Activated CD4-positive, alpha-beta T cell treated with anti-CD3 and anti-CD28 coated beads, Interleukin-10, Interleukin-2, amounts not matched to agents 100 ng/mL and 50 ng/mL, durations not matched to agents 16 hours and 8 hours (primary cell): ENCODE measurements around the gene TNFAIP3.
A peak's percentile ranks its signal among the peaks of the same experiment; 100 is the strongest.
"Not testable (repeated sequence)": the region's sequence is repeated elsewhere in the genome, so short reads cannot be mapped to it uniquely, and the experiment has no call there.

Experiments used
- DNase-seq: peaks from one replicate; pipeline ENCODE4 v3.0.0-alpha.2; 2020

TNFAIP3 gene

GRCh38 chr6:137866914-137867684, at the start of gene TNFAIP3:
Gene TNFAIP3, plus strand, starts transcription at chr6:137867259. Its CDS starts 3,969 bp downstream, at chr6:137871228.
- peak; percentile 97 for DNase-seq

- DNase-seq, result no peak
Observed at GRCh38 chr6:137818440-137818839, 48.6 kb upstream of the TNFAIP3 start.

GRCh38 chr6:137819740-137820139, 47.3 kb upstream of the TNFAIP3 start:
- peak; percentile 72 for DNase-seq

GRCh38 chr6:137820425-137820824, 46.6 kb upstream of the TNFAIP3 start:
- no peak for DNase-seq

GRCh38 chr6:137820952-137821351, 46.1 kb upstream of the TNFAIP3 start:
- no peak for DNase-seq

GRCh38 chr6:137821491-137821890, 45.6 kb upstream of the TNFAIP3 start:
- DNase-seq, result no peak

- DNase-seq, result peak; percentile 68
Observed at GRCh38 chr6:137823826-137824555, 43.1 kb upstream of the TNFAIP3 start.

- no peak for DNase-seq
Observed at GRCh38 chr6:137824556-137824879, 42.5 kb upstream of the TNFAIP3 start.

GRCh38 chr6:137824896-137825295, 42.2 kb upstream of the TNFAIP3 start:
- DNase-seq, result no peak

- DNase-seq, result no peak
Observed at GRCh38 chr6:137827411-137827940, 39.6 kb upstream of the TNFAIP3 start.

GRCh38 chr6:137827977-137828810, 38.9 kb upstream of the TNFAIP3 start:
- peak; percentile 82 for DNase-seq

- DNase-seq, result no peak
Observed at GRCh38 chr6:137829641-137830083, 37.4 kb upstream of the TNFAIP3 start.

GRCh38 chr6:137830511-137830911, 36.5 kb upstream of the TNFAIP3 start:
- DNase-seq, result peak; percentile 82

GRCh38 chr6:137832110-137832509, 34.9 kb upstream of the TNFAIP3 start:
- DNase-seq, result no peak

- no peak for DNase-seq
Observed at GRCh38 chr6:137834508-137834907, 32.6 kb upstream of the TNFAIP3 start.

GRCh38 chr6:137836788-137837187, 30.3 kb upstream of the TNFAIP3 start:
- DNase-seq, result no peak

GRCh38 chr6:137838090-137838489, 29.0 kb upstream of the TNFAIP3 start:
- DNase-seq, result not testable (repeated sequence)

GRCh38 chr6:137838597-137838996, 28.5 kb upstream of the TNFAIP3 start:
- not testable (repeated sequence) for DNase-seq

- DNase-seq, result no peak
Observed at GRCh38 chr6:137839076-137839475, 28.0 kb upstream of the TNFAIP3 start.

- DNase-seq, result no peak
Observed at GRCh38 chr6:137840252-137840651, 26.8 kb upstream of the TNFAIP3 start.

GRCh38 chr6:137843211-137843610, 23.8 kb upstream of the TNFAIP3 start:
- no peak for DNase-seq

- not testable (repeated sequence) for DNase-seq
Observed at GRCh38 chr6:137844327-137844726, 22.7 kb upstream of the TNFAIP3 start.

- not testable (repeated sequence) for DNase-seq
Observed at GRCh38 chr6:137844773-137845172, 22.3 kb upstream of the TNFAIP3 start.
